ENCODE data around the gene EYA3. TPM values are rescaled to one million over a fixed set of nuclear protein-coding genes. Genes with fewer than 3 reads are reported as not detected.

Gene EYA3
- total and polyA plus RNA-seq, 10 of the 15 experiments (the other 5 are each of a cell fraction or from before 2014, with no cell fraction given): 13.0 to 46.6 (median 23.4) TPM

DNA sequence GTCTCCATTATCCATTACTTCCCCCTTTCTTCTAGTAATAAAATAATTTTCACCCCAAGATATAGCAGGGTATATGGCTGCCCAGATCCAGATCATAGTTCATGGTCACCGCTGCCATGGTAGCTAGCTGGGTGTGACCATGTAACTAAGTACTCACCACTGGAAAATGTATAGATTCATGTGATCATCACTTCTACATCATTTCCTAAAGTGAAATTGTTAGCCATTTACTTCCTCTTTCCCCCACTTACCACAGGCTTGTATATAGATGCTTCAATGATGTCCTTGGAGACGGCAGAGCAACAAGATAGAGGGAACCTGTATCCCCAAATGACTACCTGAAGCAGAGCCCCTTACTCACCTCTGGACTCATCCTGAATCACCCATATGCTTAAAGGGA, 22.7 kb upstream of the EYA3 start (continued):
- TF ChIP-seq POLR2AphosphoS5 (IDR thresholded peaks at IDR 0.05; ENCODE audit: low read length) (no peak), ATF7 (IDR thresholded peaks at IDR 0.05; ENCODE audit: low read depth) (peak; percentile 65; the same call in 1 of the 2 replicates), TBL1XR1 (IDR thresholded peaks at IDR 0.05; ENCODE audit: low read depth, low read length) (no peak), IRF4 (IDR thresholded peaks at IDR 0.05; ENCODE audit: low read depth, low read length) (no peak), IKZF2 (IDR thresholded peaks at IDR 0.05) (peak in 1 of 2 experiments; percentile 32; a peak in 3 of 4 replicates), TAF1 (IDR thresholded peaks at IDR 0.05; ENCODE audit: borderline replicate concordance, low read depth, low read length) (no peak), HDGF (IDR thresholded peaks at IDR 0.05) (peak; percentile 49; the same call in 1 of the 2 replicates), NFIC (IDR thresholded peaks at IDR 0.05; ENCODE audit: low read depth, low read length) (no peak), SP1 (IDR thresholded peaks at IDR 0.05; ENCODE audit: low read depth, low read length) (no peak), CREB1 (IDR thresholded peaks at IDR 0.05; ENCODE audit: low read depth) (peak; percentile 40; the same call in 1 of the 2 replicates), ASH2L (IDR thresholded peaks at IDR 0.05; ENCODE audit: borderline replicate concordance, low read depth) (no peak), CREM (IDR thresholded peaks at IDR 0.05; ENCODE audit: low read depth) (0 out of 2 replicates have a peak, but pooled peaks have one; percentile 19), STAT3 (IDR thresholded peaks at IDR 0.05; ENCODE audit: low read depth, low read length) (no peak)
- TF ChIP-seq, protein P1, sequence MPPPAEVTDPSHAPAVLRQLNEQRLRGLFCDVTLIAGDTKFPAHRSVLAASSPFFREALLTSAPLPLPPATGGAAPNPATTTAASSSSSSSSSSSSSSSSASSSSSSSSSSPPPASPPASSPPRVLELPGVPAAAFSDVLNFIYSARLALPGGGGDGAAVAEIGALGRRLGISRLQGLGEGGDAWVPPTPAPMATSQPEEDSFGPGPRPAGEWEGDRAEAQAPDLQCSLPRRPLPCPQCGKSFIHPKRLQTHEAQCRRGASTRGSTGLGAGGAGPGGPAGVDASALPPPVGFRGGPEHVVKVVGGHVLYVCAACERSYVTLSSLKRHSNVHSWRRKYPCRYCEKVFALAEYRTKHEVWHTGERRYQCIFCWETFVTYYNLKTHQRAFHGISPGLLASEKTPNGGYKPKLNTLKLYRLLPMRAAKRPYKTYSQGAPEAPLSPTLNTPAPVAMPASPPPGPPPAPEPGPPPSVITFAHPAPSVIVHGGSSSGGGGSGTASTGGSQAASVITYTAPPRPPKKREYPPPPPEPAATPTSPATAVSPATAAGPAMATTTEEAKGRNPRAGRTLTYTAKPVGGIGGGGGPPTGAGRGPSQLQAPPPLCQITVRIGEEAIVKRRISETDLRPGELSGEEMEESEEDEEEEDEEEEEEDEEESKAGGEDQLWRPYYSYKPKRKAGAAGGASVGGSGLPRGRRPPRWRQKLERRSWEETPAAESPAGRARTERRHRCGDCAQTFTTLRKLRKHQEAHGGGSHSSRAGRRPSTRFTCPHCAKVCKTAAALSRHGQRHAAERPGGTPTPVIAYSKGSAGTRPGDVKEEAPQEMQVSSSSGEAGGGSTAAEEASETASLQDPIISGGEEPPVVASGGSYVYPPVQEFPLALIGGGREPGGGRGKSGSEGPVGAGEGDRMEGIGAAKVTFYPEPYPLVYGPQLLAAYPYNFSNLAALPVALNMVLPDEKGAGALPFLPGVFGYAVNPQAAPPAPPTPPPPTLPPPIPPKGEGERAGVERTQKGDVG (CRISPR knock-in tag; IDR thresholded peaks at IDR 0.05): no peak
- TF ChIP-seq, protein P2, sequence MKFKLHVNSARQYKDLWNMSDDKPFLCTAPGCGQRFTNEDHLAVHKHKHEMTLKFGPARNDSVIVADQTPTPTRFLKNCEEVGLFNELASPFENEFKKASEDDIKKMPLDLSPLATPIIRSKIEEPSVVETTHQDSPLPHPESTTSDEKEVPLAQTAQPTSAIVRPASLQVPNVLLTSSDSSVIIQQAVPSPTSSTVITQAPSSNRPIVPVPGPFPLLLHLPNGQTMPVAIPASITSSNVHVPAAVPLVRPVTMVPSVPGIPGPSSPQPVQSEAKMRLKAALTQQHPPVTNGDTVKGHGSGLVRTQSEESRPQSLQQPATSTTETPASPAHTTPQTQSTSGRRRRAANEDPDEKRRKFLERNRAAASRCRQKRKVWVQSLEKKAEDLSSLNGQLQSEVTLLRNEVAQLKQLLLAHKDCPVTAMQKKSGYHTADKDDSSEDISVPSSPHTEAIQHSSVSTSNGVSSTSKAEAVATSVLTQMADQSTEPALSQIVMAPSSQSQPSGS (IDR thresholded peaks at IDR 0.05; ENCODE audit: low read length): no peak
- TF ChIP-seq, protein P3, sequence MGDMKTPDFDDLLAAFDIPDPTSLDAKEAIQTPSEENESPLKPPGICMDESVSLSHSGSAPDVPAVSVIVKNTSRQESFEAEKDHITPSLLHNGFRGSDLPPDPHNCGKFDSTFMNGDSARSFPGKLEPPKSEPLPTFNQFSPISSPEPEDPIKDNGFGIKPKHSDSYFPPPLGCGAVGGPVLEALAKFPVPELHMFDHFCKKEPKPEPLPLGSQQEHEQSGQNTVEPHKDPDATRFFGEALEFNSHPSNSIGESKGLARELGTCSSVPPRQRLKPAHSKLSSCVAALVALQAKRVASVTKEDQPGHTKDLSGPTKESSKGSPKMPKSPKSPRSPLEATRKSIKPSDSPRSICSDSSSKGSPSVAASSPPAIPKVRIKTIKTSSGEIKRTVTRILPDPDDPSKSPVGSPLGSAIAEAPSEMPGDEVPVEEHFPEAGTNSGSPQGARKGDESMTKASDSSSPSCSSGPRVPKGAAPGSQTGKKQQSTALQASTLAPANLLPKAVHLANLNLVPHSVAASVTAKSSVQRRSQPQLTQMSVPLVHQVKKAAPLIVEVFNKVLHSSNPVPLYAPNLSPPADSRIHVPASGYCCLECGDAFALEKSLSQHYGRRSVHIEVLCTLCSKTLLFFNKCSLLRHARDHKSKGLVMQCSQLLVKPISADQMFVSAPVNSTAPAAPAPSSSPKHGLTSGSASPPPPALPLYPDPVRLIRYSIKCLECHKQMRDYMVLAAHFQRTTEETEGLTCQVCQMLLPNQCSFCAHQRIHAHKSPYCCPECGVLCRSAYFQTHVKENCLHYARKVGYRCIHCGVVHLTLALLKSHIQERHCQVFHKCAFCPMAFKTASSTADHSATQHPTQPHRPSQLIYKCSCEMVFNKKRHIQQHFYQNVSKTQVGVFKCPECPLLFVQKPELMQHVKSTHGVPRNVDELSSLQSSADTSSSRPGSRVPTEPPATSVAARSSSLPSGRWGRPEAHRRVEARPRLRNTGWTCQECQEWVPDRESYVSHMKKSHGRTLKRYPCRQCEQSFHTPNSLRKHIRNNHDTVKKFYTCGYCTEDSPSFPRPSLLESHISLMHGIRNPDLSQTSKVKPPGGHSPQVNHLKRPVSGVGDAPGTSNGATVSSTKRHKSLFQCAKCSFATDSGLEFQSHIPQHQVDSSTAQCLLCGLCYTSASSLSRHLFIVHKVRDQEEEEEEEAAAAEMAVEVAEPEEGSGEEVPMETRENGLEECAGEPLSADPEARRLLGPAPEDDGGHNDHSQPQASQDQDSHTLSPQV (IDR thresholded peaks at IDR 0.05): no peak
- TF ChIP-seq, protein P4, sequence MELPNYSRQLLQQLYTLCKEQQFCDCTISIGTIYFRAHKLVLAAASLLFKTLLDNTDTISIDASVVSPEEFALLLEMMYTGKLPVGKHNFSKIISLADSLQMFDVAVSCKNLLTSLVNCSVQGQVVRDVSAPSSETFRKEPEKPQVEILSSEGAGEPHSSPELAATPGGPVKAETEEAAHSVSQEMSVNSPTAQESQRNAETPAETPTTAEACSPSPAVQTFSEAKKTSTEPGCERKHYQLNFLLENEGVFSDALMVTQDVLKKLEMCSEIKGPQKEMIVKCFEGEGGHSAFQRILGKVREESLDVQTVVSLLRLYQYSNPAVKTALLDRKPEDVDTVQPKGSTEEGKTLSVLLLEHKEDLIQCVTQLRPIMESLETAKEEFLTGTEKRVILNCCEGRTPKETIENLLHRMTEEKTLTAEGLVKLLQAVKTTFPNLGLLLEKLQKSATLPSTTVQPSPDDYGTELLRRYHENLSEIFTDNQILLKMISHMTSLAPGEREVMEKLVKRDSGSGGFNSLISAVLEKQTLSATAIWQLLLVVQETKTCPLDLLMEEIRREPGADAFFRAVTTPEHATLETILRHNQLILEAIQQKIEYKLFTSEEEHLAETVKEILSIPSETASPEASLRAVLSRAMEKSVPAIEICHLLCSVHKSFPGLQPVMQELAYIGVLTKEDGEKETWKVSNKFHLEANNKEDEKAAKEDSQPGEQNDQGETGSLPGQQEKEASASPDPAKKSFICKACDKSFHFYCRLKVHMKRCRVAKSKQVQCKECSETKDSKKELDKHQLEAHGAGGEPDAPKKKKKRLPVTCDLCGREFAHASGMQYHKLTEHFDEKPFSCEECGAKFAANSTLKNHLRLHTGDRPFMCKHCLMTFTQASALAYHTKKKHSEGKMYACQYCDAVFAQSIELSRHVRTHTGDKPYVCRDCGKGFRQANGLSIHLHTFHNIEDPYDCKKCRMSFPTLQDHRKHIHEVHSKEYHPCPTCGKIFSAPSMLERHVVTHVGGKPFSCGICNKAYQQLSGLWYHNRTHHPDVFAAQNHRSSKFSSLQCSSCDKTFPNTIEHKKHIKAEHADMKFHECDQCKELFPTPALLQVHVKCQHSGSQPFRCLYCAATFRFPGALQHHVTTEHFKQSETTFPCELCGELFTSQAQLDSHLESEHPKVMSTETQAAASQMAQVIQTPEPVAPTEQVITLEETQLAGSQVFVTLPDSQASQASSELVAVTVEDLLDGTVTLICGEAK (IDR thresholded peaks at IDR 0.05; ENCODE audit: borderline replicate concordance): no peak
- TF ChIP-seq, protein P5, sequence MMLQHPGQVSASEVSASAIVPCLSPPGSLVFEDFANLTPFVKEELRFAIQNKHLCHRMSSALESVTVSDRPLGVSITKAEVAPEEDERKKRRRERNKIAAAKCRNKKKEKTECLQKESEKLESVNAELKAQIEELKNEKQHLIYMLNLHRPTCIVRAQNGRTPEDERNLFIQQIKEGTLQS (IDR thresholded peaks at IDR 0.05; ENCODE audit: borderline replicate concordance, extremely low read depth, low read depth, low read length): no peak
